Measurements from ENCODE around the gene SYPL1.

The SYPL1 gene

DNA sequence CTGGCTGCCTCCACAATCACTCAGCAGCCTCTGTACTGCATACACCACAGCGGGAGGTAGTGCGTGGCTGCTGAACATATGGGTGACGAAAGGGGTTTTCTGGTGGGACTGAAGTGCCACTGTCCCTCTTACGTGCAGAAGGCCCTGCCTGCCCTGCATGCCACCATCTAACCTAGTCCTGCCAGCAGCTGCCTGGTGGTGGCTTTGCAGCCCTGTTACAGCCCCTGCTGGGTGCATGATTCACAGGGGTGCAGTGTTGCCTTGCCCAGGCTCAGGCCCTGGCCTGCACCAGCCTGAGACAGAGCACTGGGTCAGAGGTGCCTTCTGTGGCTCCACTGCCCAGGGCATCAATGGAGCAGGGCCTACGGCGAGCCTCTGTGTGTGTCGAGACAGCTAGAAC is 50.1 kb downstream of the SYPL1 start:
- 0 out of 2 replicates have a peak, but pooled peaks cover 8% of the 10 kb centered on the region for H3K9me3 ChIP-seq (ENCODE audit: control insufficient read depth, insufficient read depth, low read length)
- H3K4me1 ChIP-seq (ENCODE audit: insufficient read depth, low read length), result peaks cover 3% of the 10 kb centered on the region; the same call in 1 of the 2 replicates
- H3K36me3 ChIP-seq (ENCODE audit: insufficient read depth, low read length), result no peaks in the 10 kb centered on the region
- no peak overlapping the region for H3K9ac ChIP-seq (ENCODE audit: low read depth, low read length)

DNA sequence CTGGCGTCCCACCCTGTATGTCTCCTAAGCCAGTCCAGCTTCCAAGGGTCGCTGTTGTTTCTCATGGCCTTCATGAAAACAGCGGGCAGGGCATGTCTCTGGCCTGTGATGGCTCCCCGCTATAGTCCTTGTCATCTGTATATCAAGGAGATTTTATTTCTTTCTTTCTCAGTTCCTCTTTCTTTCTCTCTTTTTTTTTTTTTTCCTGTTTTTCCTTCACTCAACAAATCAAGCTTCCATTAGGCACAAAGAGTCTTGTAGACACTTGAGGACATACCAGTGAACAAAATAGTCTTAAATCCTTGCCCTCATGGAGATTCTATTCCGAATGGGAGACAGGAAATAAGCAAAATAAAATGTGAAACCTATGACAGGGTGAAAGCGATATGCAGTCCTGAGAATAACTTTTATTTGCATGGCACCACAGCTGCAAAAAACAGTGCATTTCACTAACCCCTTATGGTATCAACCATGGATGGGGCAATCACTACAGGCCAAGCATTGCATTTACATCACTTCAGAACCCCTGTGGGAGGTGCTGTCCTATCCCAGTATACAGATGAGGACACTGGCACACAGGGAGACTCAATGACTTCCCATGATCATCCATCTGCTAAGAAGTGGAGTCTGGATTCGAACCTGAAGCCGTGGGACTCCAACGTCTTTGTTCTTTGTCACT is 50.7 kb downstream of the SYPL1 start:
- H3K4me1 ChIP-seq (ENCODE audit: insufficient read depth, low read length), result peaks cover 3% of the 10 kb centered on the region; the same call in 1 of the 2 replicates
- 0 out of 2 replicates have a peak, but pooled peaks cover 8% of the 10 kb centered on the region for H3K9me3 ChIP-seq (ENCODE audit: control insufficient read depth, insufficient read depth, low read length)
- H3K36me3 ChIP-seq (ENCODE audit: insufficient read depth, low read length), result no peaks in the 10 kb centered on the region
- H3K9ac ChIP-seq (ENCODE audit: low read depth, low read length), result no peak overlapping the region

DNA sequence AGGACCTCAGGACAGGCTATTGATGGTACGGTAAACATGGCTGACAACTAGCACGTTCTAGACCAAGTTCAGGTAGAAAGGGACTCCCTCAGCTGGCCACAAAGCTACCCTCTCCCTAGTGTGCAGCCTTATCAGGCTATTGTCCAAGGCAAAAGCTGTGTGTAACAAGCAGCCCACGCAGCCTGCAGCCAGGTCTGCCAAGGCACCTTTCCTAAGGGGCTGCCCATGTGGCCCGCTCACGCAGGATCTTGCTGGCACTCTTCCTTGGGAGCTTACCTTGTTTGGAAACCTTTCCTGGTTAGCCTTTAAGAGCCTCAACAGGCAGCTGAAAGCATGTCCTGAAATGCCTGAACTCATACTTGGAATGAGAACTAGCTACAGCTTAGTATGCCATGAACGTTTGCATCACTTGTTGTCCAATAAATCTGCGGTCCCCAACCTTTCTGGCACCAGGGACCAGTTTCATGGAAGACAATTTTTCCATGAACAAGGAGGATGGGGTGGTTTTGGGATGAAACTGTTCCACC is 51.7 kb downstream of the SYPL1 start:
- peaks cover 3% of the 10 kb centered on the region; the same call in 1 of the 2 replicates for H3K4me1 ChIP-seq (ENCODE audit: insufficient read depth, low read length)
- no peak overlapping the region for H3K9ac ChIP-seq (ENCODE audit: low read depth, low read length)

GRCh38 chr7:106059556-106059955 is 52.6 kb downstream of the SYPL1 start:
- Histone ChIP-seq H3K36me3 (ENCODE audit: insufficient read depth, low read length) (no peaks in the 10 kb centered on the region), H3K4me1 (ENCODE audit: insufficient read depth, low read length) (peaks cover 6% of the 10 kb centered on the region; the same call in 1 of the 2 replicates), H3K9ac (ENCODE audit: low read depth, low read length) (no peak overlapping the region), H3K9me3 (ENCODE audit: control insufficient read depth, insufficient read depth, low read length) (0 out of 2 replicates have a peak, but pooled peaks cover 8% of the 10 kb centered on the region)

More for the DNA sequence above, 51.7 kb downstream of the SYPL1 start:
- Histone ChIP-seq H3K36me3 (ENCODE audit: insufficient read depth, low read length) (no peaks in the 10 kb centered on the region), H3K9me3 (ENCODE audit: control insufficient read depth, insufficient read depth, low read length) (0 out of 2 replicates have a peak, but pooled peaks cover 8% of the 10 kb centered on the region)

DNA sequence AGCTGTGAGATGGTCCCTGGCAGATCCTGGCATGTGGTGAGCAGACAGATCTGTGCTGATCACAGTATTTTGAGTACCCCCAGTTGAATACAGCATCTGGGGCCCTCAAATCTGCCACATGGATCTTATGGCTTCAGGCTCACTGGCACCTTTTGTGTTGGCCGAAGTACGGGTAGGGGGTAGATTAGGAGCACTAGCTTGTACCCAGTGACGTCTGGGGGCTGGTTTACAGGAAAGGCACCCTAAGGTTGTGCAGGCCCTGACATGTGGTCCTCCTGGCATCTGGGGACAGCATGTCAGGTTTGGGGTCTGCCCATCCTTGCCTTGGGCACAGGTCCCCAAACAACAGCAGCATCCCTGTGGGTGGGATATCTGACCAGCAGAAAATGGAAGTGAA is 53.2 kb downstream of the SYPL1 start:
- Histone ChIP-seq H3K9ac (ENCODE audit: low read depth, low read length) (no peak overlapping the region), H3K4me1 (ENCODE audit: insufficient read depth, low read length) (peaks cover 6% of the 10 kb centered on the region; the same call in 1 of the 2 replicates)

DNA sequence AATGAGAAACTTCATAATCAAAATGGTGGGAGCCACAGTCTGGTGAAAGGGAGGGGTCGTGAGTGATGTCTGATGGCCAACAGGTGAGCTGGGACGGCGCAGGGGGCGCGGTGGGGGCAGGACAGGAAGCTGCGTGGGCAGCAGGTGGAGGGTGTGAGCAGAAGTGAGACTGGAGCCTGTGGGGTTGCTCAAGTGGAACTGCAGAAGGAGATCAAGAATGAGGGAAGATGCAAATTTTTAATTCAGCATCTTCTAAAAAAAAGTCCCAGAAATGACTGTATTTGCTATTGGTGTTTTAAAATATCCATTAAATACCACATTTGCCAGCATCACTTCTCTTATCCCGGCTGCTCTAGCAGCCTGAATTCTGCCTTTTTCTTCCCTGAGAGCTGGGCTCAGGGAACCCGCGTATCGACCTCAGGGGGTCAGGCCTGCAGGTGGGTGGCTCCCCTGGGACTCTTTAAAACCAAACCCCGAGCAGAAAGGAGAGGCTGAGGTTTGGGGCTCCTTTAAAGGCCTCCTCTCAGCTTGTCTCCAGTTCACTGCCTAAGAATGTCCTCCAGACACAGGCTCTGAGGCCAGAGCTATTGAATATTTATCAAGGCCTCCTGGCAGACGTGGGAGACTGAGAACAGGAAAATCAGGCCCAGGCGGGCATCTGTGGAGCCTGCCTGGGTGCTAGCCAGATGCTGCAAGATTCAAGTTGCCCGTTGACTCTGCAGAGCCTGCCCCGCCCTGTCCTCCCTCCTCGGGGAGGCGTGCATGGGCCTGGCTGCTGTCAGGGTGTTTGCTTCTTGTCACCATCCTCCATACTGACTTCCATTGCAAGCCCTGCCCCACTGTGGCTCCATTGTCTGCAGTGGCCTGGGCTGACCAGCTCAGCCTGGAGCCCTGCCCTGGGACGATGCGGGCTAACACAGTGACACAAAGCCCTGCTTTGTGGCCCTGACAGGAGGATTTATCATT is 53.9 kb downstream of the SYPL1 start:
- Histone ChIP-seq H3K4me1 (ENCODE audit: insufficient read depth, low read length) (peaks cover 6% of the 10 kb centered on the region; the same call in 1 of the 2 replicates), H3K9ac (ENCODE audit: low read depth, low read length) (no peak overlapping the region), H3K9me3 (ENCODE audit: control insufficient read depth, insufficient read depth, low read length) (0 out of 2 replicates have a peak, but pooled peaks cover 8% of the 10 kb centered on the region), H3K36me3 (ENCODE audit: insufficient read depth, low read length) (no peaks in the 10 kb centered on the region)

More for the DNA sequence above, 53.2 kb downstream of the SYPL1 start:
- Histone ChIP-seq H3K9me3 (ENCODE audit: control insufficient read depth, insufficient read depth, low read length) (0 out of 2 replicates have a peak, but pooled peaks cover 8% of the 10 kb centered on the region), H3K36me3 (ENCODE audit: insufficient read depth, low read length) (no peaks in the 10 kb centered on the region)

- H3K36me3 ChIP-seq (ENCODE audit: insufficient read depth, low read length), result no peaks in the 10 kb centered on the region
- peaks cover 6% of the 10 kb centered on the region; the same call in 1 of the 2 replicates for H3K4me1 ChIP-seq (ENCODE audit: insufficient read depth, low read length)
- H3K9me3 ChIP-seq (ENCODE audit: control insufficient read depth, insufficient read depth, low read length), result 0 out of 2 replicates have a peak, but pooled peaks cover 8% of the 10 kb centered on the region
- H3K9ac ChIP-seq (ENCODE audit: low read depth, low read length), result no peak overlapping the region
Measured at GRCh38 chr7:106057204-106057961, 54.7 kb downstream of the SYPL1 start.

DNA sequence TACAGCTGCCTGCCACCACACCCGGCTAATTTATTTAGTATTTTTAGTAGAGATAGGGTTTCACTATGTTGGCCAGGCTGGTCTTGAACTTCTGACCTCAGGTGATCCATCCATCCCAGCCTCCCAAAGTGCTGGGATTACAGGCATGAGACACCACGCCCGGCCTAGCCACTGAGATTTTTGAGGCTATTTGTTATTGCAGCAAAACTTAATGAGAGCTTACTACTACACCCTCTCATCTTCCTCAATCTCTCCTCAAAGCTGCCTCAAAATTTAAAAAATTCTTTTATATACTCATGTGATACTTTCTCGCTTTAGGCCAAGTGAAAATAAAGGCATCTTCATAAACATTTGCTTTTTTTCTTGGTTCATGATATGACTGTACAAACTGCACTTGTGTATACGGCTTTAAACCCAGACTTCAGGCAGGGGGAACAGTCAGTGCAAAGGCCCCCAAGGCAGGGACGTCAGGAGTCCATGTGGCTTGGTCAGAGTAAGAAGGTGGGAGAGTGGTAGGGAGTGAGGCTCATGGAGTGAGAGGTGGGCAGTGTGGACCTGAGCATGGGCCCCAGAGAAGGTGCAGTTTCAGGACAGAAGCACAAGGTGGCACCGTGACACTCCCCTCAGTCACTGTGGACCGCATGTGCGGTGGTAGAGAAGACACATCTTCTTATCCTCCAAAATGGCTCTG is 55.5 kb downstream of the SYPL1 start:
- 0 out of 2 replicates have a peak, but pooled peaks cover 8% of the 10 kb centered on the region for H3K9me3 ChIP-seq (ENCODE audit: control insufficient read depth, insufficient read depth, low read length)
- no peaks in the 10 kb centered on the region for H3K36me3 ChIP-seq (ENCODE audit: insufficient read depth, low read length)
- H3K4me1 ChIP-seq (ENCODE audit: insufficient read depth, low read length), result peaks cover 6% of the 10 kb centered on the region; the same call in 1 of the 2 replicates
- no peak overlapping the region for H3K9ac ChIP-seq (ENCODE audit: low read depth, low read length)

- peaks cover 6% of the 10 kb centered on the region; the same call in 1 of the 2 replicates for H3K4me1 ChIP-seq (ENCODE audit: insufficient read depth, low read length)
- no peaks in the 10 kb centered on the region for H3K36me3 ChIP-seq (ENCODE audit: insufficient read depth, low read length)
- peaks cover 6% of the 10 kb centered on the region; the same call in 1 of the 2 replicates for H3K9me3 ChIP-seq (ENCODE audit: control insufficient read depth, insufficient read depth, low read length)
- no peak overlapping the region for H3K9ac ChIP-seq (ENCODE audit: low read depth, low read length)
Measured at GRCh38 chr7:106054971-106055532, 57.1 kb downstream of the SYPL1 start.

DNA sequence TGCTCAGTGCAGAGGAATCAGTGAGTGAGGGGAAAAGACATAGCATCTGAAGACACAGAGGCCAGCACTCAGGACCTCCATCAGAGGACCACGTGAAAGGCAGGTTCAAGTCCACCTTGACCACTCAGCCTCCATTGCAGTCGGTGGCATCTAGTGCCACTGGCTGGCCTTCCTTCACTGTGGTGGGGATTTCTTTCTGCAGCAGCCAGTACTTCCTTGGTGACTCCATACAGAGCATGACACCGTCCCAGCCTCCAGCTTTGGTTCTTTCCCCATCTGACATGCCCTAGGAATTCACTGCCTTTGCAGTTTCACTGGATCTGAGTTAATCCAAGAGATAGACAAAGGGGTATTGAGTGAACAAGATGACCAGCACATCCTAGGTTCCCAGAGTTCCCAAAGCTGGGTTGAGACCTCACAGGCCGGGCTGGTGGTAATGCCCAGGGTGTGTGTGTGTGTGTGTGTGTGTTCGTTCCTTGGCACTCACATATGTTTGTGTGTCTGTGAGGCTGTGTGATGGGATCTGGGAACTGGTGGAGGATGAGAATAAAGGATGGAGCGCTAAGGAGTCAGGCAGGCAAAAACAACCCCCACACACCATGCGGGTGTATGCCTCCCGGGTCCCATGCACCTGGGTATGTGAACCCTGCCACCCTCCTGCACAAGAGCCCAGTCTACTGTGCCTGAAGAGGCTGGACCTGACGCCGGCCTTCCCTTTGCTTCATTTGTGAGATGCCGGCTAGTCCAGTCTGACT is 57.8 kb downstream of the SYPL1 start:
- H3K9ac ChIP-seq (ENCODE audit: low read depth, low read length), result no peak overlapping the region
- no peaks in the 10 kb centered on the region for H3K36me3 ChIP-seq (ENCODE audit: insufficient read depth, low read length)
- peaks cover 6% of the 10 kb centered on the region; the same call in 1 of the 2 replicates for H3K9me3 ChIP-seq (ENCODE audit: control insufficient read depth, insufficient read depth, low read length)
- peaks cover 6% of the 10 kb centered on the region; the same call in 1 of the 2 replicates for H3K4me1 ChIP-seq (ENCODE audit: insufficient read depth, low read length)

DNA sequence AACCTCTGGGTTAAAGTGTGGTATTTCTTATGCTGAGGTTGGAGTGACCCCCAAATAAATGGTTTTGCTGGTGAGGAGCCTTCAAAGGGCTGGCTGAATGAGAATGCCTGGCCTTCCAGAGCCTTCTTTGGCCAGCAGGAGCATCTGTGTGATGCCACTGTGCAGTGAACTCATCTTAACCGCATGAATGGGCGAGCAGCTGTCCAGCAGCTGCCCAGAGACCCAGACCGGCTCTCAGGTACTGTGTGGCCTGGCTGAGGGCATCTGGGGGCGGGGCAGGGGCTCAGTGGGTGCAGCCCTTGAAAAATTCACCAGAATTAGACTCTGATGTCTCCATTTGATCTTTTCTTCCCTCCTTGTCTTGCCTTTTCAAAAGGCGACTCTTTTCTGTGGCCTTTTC is 59.0 kb downstream of the SYPL1 start:
- no peaks in the 10 kb centered on the region for H3K36me3 ChIP-seq (ENCODE audit: insufficient read depth, low read length)
- peaks cover 6% of the 10 kb centered on the region; the same call in 1 of the 2 replicates for H3K4me1 ChIP-seq (ENCODE audit: insufficient read depth, low read length)
- H3K9me3 ChIP-seq (ENCODE audit: control insufficient read depth, insufficient read depth, low read length), result peaks cover 6% of the 10 kb centered on the region; the same call in 1 of the 2 replicates
- no peak overlapping the region for H3K9ac ChIP-seq (ENCODE audit: low read depth, low read length)

GRCh38 chr7:106052681-106053080 is 59.4 kb downstream of the SYPL1 start:
- Histone ChIP-seq H3K4me1 (ENCODE audit: insufficient read depth, low read length) (peaks cover 6% of the 10 kb centered on the region; the same call in 1 of the 2 replicates), H3K36me3 (ENCODE audit: insufficient read depth, low read length) (no peaks in the 10 kb centered on the region), H3K9ac (ENCODE audit: low read depth, low read length) (no peak overlapping the region), H3K9me3 (ENCODE audit: control insufficient read depth, insufficient read depth, low read length) (peaks cover 6% of the 10 kb centered on the region; the same call in 1 of the 2 replicates)
